HG03064 (cell line): ENCODE measurements around the gene RPS6KA3.

Experiments used
- ATAC-seq: cut with Tn5 transposase; IDR thresholded peaks from one replicate; pipeline ENCODE4 v1.9.1; 2021; ENCODE audit warnings: low read depth; ENCODE audit not compliant: unreplicated experiment

The RPS6KA3 gene

DNA sequence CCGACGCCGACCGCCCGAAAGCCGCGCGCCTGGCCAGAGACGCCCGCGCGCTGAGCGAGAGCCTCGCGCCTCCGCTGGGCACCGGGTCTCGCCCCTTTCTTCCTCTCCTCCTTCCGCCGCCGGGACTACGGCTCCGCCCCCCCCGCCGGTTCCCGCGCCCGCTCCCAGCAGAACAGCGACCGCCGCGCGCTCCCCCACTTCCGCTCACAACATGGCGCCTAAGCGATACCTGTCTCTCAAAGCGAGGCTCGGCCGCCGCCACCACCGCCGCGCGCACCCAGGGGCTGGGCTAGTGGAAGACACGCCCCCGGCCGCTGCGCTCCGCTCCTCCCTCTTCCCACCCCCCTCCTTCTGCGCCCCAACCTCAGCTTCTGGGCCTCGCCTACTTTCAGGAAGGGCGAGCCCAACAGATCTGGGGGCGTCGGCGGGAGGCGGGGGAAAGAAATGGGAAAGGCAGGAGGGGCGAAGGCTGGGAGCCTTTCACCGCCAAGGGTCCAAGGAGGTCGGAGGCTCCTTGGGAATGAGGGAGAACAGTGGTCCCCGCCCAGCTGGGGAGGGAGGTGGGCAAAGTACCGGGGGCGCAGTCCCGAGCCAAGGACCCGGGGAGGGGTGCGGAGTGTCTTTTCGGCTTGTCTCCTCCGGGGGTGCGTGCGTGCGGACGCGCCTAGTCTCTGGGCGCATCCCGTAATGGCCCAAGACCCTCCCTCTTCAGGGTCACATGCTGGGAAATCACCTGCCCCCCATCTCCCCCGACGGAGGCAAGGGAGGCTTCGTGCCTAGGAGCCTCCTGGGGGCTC, at the start of gene RPS6KA3:
RPS6KA3 (minus strand) TSS at position 100 of the 797 bp plus-strand sequence. CDS start 277 bp downstream, outside the sequence.
- peak; percentile 74 for ATAC-seq

DNA sequence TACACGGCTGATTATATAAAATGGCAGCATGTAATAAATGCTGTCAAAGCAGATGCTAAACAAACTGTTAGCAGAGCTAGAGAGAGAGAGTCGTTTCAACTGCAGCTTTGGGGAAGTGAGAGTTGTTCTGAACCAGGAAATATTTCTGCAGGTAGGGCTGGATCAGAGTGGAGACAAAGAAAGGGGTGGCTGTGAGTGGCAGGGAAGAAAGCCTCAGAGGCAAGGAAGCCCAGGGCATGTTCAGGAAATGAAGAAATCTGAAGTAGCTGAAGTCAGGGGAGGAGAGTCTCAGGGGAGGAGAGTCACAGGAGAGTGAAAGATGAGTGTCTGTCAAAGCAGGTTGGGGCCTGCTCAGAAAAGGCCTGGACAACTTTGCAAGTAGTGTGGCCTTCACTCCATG, 48.4 kb upstream of the RPS6KA3 start:
- peak; percentile 61 for ATAC-seq

DNA sequence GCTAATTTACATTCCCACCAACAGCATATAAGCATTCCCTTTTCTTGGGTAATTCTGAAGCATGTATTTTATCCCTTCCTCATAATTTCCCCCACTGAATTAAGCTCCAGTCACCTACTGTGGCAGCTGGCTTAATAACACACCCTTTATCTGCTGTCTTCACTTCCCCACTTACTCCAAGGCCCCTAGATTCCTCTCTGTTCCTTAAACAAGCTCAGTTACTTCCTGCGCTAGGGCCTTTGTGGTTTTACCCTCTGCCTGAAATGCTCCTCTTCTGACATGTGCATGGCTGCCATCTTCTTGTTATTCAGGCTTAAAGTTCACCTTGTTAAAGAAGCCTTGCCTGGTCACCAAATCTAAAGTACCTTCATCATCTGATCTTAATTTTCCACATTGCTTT, 47.2 kb upstream of the RPS6KA3 start:
- ATAC-seq = no peak

DNA sequence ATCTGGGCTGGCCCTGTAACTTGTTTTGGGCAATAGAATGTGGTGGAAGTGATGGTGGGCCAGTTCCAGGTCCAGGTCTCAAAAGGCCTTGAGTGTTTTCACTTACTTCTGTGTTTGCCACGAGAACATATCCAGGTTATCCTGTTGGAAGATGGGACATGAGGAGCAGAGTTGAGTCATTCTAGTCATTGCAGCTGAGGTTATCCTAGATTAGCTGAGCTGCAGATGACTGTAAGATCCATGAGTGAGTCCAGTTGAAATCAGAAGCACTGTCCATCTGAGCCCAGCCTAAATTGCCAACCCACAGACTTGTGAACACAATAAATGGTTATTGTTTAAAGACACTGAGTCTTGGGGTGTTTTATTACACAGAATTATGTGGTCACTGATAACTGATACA, 45.3 kb upstream of the RPS6KA3 start:
- no peak for ATAC-seq

DNA sequence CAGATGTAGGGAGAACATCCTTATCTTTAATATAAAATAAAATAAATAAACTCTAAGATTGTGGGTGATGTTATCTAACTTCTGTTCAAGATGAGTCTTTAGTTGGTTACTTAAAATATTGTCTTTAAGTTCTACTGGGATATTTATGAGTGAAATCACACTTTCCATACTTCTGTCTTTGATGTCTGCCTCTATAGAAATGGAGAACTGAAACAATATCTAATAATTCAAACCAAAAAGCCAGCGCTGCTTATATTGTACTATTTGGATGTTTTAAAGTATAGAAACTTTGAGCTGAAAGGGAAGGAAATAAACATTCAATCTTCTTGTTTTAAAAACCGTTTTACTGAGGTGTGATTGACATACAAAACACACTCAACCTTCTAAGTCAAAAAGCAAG, 44.8 kb upstream of the RPS6KA3 start:
- no peak for ATAC-seq

DNA sequence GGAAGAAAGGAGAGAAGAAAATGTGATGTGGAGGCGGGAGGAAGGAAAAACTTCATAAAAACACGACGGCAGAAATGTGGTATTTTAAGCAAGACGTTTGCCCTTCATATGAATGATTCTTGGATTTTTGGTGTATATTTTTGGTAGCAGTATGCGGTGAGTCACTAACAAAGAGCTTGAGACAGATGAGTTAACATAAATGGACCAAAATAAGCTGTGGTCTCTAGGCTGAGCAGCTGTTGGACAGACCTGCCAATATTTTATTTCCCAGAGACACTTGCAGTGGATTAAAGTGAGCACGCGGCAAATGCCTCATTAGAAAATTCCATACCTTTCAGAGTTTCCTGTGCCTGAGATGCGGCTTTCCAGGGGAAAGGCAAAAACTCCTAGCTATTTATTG, 43.1 kb upstream of the RPS6KA3 start:
- ATAC-seq = no peak

DNA sequence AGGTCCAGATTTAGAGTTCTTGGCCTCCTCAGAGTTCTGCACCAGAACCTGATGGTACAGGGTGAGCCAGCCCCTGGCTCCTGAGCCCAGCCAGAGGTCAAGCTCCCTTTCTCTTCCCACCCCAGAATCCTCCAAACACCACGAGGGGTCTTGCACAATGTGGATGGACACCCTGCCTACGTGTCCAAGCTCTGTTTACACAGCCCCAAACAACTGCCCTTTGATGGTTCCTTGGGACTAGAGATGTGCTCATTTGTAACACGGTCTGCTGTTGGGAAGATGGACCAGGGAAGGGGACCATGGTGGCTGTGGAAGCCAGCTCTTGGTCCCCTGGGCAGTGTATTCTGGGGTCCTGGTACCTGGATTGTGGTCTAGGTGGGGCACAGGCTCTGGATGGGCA, 40.0 kb upstream of the RPS6KA3 start:
- no peak for ATAC-seq

DNA sequence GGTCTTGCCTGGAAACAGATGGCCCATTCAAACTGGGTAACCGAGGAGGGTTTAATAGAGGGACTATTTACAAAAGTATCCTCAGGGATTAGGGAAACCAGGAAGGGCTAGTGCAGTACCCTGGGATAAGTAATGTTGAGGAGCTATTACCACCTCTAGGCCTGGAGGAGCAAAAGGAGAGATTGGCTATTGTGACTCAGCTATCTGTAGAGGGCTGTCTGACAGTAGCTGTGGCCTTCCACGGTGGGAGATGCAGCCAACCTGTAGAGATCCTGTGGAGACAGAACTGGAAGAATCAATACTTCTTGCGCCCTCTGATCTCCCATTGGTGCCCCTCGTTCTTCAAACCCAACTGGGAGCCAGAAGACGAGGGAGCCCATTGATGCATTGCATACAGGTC, 34.1 kb upstream of the RPS6KA3 start:
- ATAC-seq = no peak

DNA sequence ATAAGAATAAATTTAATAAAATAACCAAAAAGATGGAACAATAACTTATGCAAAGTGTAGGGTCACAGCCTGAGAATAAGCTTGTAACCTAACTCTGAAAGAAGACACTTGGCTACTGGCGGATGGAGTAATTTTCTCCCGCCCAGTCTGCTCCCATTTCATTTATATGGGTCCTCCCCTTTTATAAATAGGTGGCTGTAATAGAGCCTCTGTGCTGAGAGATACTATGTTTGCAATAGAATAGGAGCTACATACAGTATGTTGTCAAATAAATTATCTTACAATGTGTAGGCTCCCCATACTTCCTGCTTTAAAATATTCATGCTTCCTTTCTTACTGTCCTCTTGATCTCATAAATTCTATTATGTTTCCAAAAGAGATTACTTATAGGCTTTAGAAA, 28.2 kb upstream of the RPS6KA3 start:
- no peak for ATAC-seq

DNA sequence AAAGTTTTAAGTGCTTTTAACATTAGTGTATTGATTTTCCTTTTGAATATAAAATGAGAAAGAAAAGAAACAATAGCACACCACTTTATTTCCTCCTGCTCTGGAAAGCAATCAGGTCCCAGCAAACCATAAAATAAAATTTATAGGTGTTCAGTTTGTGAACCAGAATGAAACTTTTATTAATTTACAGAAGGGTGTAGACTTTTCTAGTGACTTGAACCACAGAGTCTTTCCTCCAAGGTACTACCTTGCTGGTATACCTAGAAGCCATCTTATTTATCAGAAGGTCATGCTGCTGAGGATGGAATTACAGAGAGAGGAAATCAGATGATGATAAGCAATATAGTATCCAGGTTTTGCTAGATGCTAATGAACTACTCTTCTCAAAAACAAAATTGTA, 27.6 kb upstream of the RPS6KA3 start:
- no peak for ATAC-seq

DNA sequence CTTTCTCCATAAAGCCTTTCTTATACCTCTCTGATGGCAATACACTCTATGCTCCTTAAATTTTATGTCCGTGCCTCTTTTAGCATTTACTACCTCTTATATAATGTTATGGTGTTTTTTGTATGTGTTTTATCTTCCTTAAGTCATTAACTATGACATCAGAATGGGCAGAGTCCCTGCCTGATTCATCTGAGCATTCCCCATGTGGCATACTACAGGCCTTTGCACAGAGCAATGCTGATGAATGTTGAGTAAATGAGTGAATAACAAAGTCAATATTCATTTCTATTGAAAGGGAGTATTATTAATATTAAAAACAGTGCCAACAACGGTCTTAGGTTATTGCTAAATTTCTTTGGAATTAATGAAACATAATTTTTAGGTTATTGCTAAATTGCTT, 18.8 kb upstream of the RPS6KA3 start:
- no peak for ATAC-seq

DNA sequence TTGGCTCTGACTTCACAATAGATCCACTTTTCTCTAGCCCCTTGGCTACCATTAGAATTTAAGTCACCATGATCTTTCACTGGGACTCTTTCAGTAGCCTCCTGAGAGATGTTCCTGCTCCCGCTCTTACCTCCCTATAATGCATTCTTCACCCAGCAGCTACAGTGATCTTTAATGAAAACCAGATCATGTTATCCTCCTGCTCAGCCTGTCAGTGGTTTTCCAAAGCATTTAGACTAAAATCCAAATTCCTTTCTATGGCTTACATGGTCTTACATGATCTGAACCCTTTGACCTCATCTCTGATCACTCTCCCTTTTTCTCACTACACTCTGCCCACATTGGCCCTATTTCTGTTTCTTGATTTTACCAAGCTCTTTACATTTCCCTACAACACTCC, 18.3 kb upstream of the RPS6KA3 start:
- no peak for ATAC-seq

DNA sequence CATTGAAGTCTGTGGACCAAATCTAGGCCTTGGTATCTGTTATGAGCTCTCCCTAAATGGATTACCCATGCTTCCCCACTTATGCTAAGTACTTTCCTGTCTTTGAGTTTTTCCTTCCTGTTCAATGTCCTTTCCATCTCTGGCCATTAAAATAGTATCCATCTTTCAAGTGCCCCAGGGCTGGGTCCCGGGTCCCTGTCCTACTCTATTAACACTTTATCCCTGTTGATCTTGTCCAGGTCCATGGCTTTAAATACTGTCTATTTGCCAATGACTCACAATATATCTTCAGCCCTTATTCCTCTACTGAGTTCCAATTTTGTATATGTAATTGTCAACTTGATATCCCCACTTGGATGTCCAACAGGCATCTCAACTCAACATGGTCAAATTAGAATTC, 17.7 kb upstream of the RPS6KA3 start:
- no peak for ATAC-seq

DNA sequence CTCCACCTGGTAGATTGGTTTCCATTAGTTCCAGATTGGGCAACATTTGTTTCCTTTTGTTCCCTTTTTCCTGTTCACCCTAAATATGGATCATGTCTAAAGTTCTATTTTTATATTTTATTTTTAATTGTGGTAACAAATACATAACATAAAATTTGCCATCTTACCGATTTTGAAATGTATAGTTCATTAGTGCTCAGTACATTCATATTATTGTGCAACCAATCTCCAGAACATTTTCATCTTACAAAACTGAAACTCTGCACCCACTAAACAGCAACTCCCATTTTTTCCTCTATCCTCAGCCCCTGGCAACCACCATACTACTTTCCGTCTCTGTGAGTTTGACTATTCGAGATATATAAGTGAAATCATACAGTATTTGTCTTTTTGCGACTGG, 14.2 kb upstream of the RPS6KA3 start:
- ATAC-seq = no peak

DNA sequence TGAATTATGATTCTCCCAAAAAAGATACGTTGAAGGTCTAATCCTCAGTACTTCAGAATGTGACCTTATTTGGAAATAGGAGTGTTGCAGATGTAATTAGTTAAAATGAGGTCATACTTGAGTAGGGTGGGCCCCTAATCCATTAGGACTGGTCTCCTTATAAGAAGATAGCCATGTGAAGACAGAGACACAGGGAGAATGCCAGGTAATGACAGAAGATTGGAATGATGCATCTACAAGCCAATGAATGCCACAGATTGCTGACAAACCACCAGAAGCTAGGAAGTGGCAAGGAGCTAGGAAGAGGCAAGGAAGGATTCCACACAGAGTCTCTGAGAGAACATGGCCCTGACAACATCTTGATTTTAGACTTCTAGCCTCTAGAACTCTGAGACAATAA, 7.4 kb upstream of the RPS6KA3 start:
- no peak for ATAC-seq

DNA sequence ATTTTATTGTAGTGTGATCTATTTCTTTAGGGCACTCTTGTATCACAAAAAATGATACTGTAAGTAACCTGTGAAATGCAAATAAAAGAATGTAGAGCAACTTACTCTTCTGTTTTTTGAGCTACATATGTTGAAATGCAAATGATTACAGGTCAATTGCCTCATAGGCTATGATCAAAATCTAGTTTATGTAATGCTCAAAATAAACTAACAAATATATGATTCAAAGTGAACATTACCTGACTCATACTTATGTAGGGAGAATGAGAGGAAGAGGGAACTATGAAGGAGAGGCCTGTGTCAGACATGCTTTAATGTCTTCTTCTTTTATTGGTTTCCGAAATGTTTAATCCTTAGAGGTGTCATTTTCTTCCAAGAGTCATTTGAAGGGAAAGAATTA, 5.0 kb upstream of the RPS6KA3 start:
- ATAC-seq = no peak

DNA sequence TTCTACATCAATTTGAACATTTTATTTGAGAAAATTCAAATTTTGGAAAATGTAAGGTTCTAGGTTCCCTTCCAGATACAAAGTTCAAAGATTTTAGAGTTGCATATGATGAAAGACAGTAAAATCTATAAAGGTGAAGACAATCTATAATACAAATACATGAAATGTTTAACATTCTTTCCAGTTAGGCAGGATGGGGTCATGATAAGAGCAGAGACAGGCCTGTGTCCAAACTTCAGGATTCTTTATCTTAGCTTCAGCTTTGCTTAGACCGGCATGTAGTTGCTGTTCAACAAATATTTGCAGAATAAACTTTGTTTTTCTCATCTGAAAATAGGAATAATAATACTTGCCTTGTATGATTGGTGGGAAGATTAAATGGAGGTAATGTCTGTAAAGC, 4.5 kb upstream of the RPS6KA3 start:
- ATAC-seq = no peak

DNA sequence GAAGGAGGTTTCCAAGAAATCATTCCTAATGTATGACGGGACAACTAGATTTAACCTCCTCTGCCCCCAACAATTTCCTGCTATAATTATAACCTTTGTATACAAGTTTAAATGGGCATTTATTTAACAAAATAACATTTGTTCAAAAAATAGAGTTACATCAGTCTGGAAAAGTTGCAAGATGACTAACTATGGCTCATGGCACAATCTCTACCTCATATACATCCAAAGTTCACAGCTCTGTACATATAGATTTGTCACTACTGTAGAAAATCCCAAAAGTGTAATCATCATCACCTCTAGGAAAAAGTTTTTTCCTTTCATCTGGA, 3.8 kb upstream of the RPS6KA3 start:
- no peak for ATAC-seq

DNA sequence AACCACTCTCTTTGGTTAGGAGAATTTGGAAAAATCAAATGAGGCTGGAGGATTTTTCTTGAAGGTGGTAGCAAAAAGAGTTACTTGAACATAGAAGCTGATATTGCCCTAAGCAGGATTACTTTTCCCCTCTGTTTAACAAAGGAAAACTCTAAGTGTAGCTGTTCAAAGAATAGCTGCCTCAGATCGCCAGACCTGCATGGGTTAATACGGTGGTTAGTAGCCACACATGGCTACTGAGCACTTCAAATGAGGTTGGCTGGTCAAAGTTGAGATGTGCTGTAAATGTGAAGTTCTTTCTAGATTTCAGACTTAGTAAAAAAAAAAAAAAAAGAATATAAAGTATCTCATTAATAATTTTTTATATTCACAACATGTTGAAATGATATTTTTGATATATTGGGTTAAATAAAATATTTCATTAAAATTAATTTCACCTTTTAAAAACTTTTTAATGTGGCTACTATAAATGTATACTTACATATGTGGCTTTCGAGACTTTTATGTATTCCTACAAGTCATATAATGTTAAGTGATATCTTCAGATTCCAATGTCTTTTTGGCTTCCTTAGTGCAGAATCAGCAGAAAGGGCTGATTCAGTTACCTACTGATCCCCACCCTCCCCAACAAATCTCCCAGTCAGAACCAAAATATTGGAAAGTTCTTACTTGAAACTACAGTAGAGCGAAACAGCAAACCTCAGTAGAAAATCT, 3.3 kb upstream of the RPS6KA3 start:
- ATAC-seq = no peak

DNA sequence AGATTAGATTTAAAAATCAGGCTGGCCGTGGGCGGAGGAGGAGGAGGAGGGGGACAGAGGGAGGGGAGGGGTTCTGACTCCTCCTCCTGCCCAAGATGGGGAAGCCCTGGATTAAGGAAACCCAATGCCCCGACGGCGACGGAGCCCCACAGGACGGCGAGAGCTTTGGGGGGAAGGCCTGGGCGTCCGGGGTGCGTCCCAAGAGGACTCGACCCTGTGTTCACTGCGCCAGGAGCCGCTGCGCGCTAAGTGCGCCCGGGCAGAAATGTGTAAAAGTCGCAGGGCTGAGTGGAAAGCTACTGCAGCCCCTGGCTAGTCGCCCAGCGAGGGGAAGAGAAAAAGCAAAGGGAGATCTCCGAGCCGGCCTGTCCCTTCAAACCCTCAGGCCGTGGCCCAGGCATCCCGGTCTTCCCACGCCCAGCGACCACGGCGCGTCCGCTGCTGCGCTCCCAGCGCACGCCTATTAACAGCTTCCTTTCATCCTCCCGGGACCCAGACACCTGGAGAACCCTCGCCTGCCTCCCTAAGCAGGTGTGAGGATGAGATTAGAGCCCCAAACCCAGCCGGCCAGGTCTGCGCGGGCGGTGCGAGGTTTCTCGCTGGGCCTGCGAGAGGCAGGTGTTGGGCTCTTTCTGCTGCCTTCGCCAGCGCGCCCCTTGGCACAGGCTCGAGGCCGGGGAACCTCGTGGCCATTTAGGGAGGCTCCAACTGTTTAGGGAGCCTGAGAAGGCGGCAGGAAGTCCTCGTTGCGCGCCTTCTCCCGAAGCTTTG, 1.4 kb upstream of the RPS6KA3 start:
- no peak for ATAC-seq

DNA sequence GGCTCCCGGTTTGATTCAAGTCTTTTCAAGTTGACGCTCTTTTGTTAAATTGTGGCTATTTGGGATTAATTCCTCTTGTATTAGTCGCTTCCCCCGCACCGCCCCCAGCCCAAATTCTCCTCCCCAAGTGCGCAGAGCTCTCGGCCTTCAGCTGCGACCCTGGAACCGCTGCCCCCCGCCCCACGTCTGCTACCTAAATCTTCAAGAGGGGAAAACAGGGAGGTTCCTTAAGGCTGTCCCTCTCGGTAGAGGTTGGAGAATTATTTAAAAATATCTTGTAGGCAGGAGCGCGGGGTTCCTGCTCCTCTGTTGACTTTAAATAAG, 860 bp upstream of the RPS6KA3 start:
- no peak for ATAC-seq
